ENCODE results near the gene FAM177B.

GRCh38 chr1:222709700-222710153 lies 27.3 kb upstream of the FAM177B start:
- no peak for TF ChIP-seq EZH2 (IDR thresholded peaks at IDR 0.05; ENCODE audit: insufficient read depth, poor library complexity, severe bottlenecking)
- no peak for TF ChIP-seq EZH2phosphoT487 (IDR thresholded peaks at IDR 0.05; ENCODE audit: insufficient read depth, low read depth)
